Central memory CD8-positive, alpha-beta T cell (primary cell): ENCODE results near the gene TP53.
A peak's percentile ranks its signal among the peaks of the same experiment; 100 is the strongest.
"Not testable (repeated sequence)": the region's sequence is repeated elsewhere in the genome, so short reads cannot be mapped to it uniquely, and the experiment has no call there.

ENCODE experiments used
- ATAC-seq: fragments of 150-1000 bp; cut with Tn5 transposase; replicated peaks from 2 replicates; pipeline ENCODE4 v1.10.0; 2022; ENCODE audit warnings: mild to moderate bottlenecking, moderate FRiP score, moderate number of reproducible peaks; ENCODE audit not compliant: poor library complexity, severe bottlenecking; ENCODE audit errors: extremely low read depth
- DNase-seq, 2 donors: peaks; one replicate each; pipeline ENCODE4 v3.0.0; 2021; ENCODE audit warnings: low spot score in 2 of 2
- H3K27ac Mint-ChIP-seq: one replicate; pipeline ENCODE4 v1.8.0; 2022; ENCODE audit warnings: low read depth, mild to moderate bottlenecking, moderate library complexity, mixed read lengths
- H3K27me3 Mint-ChIP-seq: one replicate; pipeline ENCODE4 v1.8.0; 2022; ENCODE audit warnings: mixed read lengths
- H3K36me3 Mint-ChIP-seq: one replicate; pipeline ENCODE4 v1.8.0; 2022; ENCODE audit warnings: mild to moderate bottlenecking, moderate library complexity, mixed read lengths; ENCODE audit not compliant: insufficient read depth
- H3K4me1 Mint-ChIP-seq: one replicate; pipeline ENCODE4 v1.8.0; 2022; ENCODE audit warnings: mixed read lengths
- H3K4me3 Mint-ChIP-seq: one replicate; pipeline ENCODE4 v1.8.0; 2022; ENCODE audit warnings: mild to moderate bottlenecking, moderate library complexity, mixed read lengths
- H3K9me3 Mint-ChIP-seq: one replicate; pipeline ENCODE4 v1.8.0; 2022; ENCODE audit warnings: mixed read lengths

Gene TP53

DNA sequence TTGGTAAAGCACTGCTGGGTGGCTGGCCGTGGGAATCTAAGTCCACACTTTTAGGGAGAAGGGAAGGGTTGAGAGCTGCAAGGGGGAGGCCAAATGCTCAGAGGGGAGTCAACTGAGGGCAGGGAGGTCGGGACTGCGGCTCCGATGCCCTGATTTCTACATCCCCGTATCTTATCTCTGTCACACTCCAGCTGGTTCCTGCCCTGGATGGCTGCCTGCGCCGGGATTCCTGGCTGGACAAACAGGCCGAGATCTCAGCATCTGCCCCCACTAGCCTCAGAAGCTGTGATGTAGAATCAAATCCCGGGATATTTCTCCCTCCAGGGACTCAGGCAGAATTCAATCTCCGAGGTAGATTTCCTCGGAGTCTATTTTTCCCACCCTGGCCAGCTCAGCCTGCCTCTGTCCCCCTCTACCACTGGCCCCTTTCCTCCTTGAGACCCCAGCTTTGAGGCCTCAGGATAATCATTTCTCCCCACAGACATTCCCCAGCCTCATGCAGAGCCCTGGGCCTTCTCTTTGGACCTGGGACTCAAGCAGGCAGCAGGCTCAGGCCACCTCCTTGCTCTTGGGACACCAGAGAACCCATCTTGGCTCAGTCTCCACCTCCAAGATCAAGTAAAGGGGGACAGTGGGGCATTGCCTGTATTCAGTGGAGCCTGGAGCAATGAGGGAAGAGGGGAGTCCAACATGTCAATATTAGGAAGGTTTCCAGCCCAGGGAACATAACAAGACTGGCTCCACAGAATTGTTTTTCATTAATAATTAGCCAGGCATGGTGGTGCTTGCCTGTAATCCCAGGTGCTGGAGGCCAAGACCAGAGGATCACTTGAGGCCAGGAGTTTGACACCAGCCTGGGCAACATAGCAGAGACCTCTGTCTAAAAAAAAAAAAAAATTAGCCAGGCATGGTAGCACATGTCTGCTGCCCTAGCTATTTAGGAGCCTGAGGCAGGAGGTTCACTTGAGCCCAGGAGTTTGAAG is 55.6 kb downstream of the TP53 start:
- DNase-seq (no peak), ATAC-seq (no peak)
- H3K27me3 Mint-ChIP-seq, result no peaks in the 10 kb centered on the region
- no peaks in the 10 kb centered on the region for H3K9me3 Mint-ChIP-seq
- H3K36me3 Mint-ChIP-seq, result no peaks in the 10 kb centered on the region
- no peak overlapping the region for H3K27ac Mint-ChIP-seq
- peaks cover 10% of the 10 kb centered on the region for H3K4me1 Mint-ChIP-seq
- H3K4me3 Mint-ChIP-seq, result no peak overlapping the region

- no peak within 1 kb of the TSS for H3K4me3 Mint-ChIP-seq
- no peaks in the 10 kb centered on the region for H3K27me3 Mint-ChIP-seq
- H3K27ac Mint-ChIP-seq, result no peak within 1 kb of the TSS
These were observed 57.2 kb downstream of the TP53 start, which contains the start of gene SHBG for GRCh38 chr17:7629939-7630571. SHBG (plus strand) TSS chr17:7630135; CDS start chr17:7630173, 38 bp downstream.

DNA sequence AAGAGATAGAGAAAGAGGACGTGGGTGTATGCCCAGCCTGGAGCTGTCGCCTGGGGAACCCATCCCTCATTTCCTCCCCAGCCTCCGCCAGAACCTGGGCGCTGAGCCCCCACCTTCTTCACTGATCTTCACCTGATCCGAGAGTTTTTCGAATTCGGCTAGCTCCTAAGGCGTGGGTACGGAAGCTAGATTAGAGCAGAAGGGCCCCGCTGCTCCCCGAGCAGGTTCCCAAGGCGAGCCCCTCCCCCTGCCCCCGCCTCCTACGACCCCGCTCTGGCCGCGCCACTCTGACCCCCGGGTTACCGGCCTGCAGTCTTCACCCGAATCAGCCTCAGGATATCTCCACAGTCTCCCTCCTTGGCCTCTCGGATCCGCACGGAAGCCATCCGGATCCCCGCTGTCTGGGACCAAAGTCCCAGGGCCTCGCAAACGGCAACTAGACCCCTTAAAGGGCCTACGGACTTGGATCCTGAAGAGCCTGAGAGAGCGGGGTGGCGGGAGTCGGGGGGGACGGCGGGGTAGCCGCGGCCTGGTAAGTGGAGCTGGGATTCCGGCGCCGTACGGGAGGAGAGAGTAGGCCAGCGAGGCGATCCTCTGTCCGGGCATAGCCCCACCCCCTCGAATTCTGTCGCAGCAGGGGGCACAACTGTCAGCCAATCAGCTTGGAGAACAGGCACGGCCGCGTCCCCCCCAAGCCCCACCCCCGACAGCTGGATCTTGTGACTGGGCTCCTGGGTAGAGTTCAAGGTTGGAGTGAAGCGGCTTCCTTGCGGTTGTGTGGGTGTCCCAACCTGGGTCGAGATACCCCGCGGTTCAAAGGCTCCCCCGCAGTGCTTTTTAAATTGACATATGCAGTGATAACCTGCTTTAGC is 59.8 kb downstream of the TP53 start, which contains the start of gene SAT2:
Gene SAT2 (minus strand): TSS at position 572 of the 872 bp plus-strand sequence. CDS start 186 bp downstream, at position 386.
- DNase-seq, result peak; percentile 54 to 69
- peak; percentile 92 for ATAC-seq
- Mint-ChIP-seq H3K4me3 (peak within 1 kb of the TSS; percentile 88), H3K27me3 (no peaks in the 10 kb centered on the region), H3K36me3 (no peaks in the 10 kb centered on the region), H3K27ac (peak within 1 kb of the TSS; percentile 92), H3K9me3 (no peaks in the 10 kb centered on the region), H3K4me1 (peaks cover 18% of the 10 kb centered on the region)

More at GRCh38 chr17:7629939-7630571, 57.2 kb downstream of the TP53 start, which contains the start of gene SHBG:
- no peaks in the 10 kb centered on the region for H3K36me3 Mint-ChIP-seq
- ATAC-seq, result no peak
- H3K9me3 Mint-ChIP-seq, result no peaks in the 10 kb centered on the region
- peaks cover 18% of the 10 kb centered on the region for H3K4me1 Mint-ChIP-seq
- DNase-seq, result no peak

DNA sequence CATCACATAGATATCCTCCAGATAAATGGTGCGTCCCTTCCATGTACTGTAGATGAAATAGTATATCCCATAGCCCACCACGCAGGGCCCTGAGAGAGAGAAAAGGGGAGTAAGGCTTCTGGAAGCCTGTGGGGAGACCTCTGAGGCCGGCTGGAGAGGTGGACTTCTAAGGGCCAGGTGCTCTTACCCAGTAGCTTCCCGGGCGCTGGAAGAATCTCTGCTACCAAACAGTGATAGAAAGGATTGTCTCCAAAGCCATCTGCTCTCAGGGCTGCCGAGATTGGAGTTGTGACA is 60.4 kb downstream of the TP53 start:
- Mint-ChIP-seq H3K27me3 (no peaks in the 10 kb centered on the region), H3K27ac (peak overlapping the region; percentile 92), H3K4me1 (peaks cover 18% of the 10 kb centered on the region), H3K36me3 (no peaks in the 10 kb centered on the region), H3K4me3 (peak overlapping the region; percentile 88), H3K9me3 (no peaks in the 10 kb centered on the region)
- no peak for ATAC-seq
- no peak for DNase-seq

GRCh38 chr17:7626307-7626706 is 61.0 kb downstream of the TP53 start:
- Mint-ChIP-seq H3K36me3 (no peaks in the 10 kb centered on the region), H3K4me1 (peaks cover 18% of the 10 kb centered on the region), H3K27me3 (no peaks in the 10 kb centered on the region), H3K4me3 (peak overlapping the region; percentile 88), H3K27ac (peak overlapping the region; percentile 92), H3K9me3 (no peaks in the 10 kb centered on the region)
- ATAC-seq, result no peak
- no peak for DNase-seq

- H3K27me3 Mint-ChIP-seq, DNase-seq, H3K27ac Mint-ChIP-seq, H3K9me3 Mint-ChIP-seq, H3K36me3 Mint-ChIP-seq, ATAC-seq: not testable (repeated sequence)
- Mint-ChIP-seq H3K4me1 (peaks cover 18% of the 10 kb centered on the region), H3K4me3 (peak overlapping the region; percentile 36)
These were observed 61.5 kb downstream of the TP53 start for GRCh38 chr17:7625749-7626148.

DNA sequence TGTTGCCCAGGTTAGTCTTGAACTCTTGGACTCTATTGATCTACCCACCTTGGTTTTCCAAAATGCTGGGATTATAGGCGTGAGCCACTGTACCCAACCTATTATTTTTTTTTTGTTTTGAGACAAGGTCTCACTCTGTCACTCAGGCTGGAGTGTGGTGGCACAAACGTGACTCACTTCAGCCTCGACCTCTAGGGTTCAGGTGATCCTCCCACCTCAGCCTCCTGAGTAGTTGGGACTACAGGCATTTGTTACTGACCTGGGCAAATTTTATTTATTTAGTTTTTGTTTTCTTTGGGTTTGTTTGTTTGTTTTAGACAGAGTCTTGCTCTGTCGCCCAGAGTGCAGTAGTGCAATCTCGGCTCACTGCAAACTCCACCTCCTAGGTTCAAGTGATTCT is 63.6 kb downstream of the TP53 start:
- no peak for DNase-seq
- Mint-ChIP-seq H3K4me1 (peaks cover 18% of the 10 kb centered on the region), H3K9me3 (no peaks in the 10 kb centered on the region), H3K27me3 (no peaks in the 10 kb centered on the region), H3K36me3 (no peaks in the 10 kb centered on the region), H3K4me3 (no peak overlapping the region), H3K27ac (no peak overlapping the region)
- no peak for ATAC-seq

DNA sequence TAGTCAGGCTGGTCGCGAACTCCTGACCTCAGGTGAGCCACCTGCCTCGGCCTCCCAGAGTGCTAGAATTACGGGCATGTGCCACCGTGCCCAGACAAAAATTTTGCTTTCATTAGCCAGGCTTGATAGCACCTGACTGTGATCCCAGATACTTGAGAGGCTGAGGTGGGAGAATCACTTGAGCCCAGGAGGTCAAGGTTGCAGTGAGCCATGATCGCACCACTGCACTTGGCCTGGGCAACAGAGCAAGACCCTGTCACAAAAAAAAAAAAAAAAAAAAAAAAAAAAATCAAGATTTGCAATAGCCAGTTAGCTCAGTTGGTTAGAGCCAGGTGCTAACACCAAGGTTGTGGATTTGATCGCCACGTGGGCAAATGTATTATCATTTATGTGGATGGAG is 66.5 kb downstream of the TP53 start:
- H3K9me3 Mint-ChIP-seq, result no peaks in the 10 kb centered on the region
- no peak overlapping the region for H3K4me3 Mint-ChIP-seq
- no peak for DNase-seq
- no peaks in the 10 kb centered on the region for H3K36me3 Mint-ChIP-seq
- no peaks in the 10 kb centered on the region for H3K4me1 Mint-ChIP-seq
- no peak for ATAC-seq
- no peak overlapping the region for H3K27ac Mint-ChIP-seq
- no peaks in the 10 kb centered on the region for H3K27me3 Mint-ChIP-seq

GRCh38 chr17:7618608-7619007 is 68.7 kb downstream of the TP53 start:
- ATAC-seq (no peak), DNase-seq (no peak)
- Mint-ChIP-seq H3K36me3 (peaks cover 8% of the 10 kb centered on the region), H3K9me3 (no peaks in the 10 kb centered on the region), H3K27me3 (no peaks in the 10 kb centered on the region), H3K4me1 (peaks cover 5% of the 10 kb centered on the region), H3K27ac (no peak overlapping the region), H3K4me3 (no peak overlapping the region)
